Measurements from ENCODE around the gene MRPL1. TPM values are rescaled to one million over a fixed set of nuclear protein-coding genes. Genes with fewer than 3 reads are reported as not detected.

MRPL1 gene
- total RNA-seq, 1 experiment from 2014 or later = 25.7 TPM

DNA sequence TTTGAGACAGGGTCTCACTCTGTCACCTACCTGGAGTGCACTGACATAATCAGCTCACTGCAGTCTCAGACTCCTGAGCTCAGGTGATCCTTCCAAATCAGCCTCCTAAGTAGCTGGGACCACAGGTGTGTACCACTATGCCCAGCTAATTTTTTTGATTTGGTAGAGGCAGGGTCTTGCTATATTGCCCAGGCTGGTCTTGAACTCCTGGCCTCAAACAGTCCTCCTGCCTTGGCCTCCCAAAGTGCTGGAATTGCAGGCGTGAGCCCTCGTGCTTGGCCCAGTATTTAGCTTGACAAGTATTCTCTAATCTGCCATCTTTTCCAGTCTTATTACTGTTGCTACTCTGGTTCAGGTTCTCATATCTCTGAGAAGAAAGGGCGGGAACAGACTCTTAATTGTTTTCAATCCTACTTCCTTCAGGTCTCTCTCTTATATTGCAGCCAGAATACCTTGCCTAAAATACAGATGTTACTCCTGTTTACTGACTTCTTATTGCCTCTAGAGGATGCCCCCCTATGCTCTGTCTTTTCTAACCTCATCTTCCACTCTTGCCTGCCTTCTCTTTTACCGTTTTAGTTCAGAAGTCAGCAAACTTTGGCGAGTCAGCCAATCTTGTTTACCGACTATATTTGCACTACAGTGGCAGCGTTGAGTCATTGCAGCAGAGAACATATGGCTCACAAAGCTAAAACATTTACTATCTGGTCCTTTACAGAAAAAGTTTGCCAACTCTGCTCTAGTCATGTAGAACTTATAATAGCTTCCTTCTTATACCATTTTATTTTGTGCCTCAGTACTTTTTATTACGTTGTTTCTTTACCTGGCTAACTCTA is 19.0 kb downstream of the MRPL1 start:
- POLR2A ChIA-PET = no interaction called here
- Mint-ChIP-seq H3K4me3 (no peak overlapping the region), H3K4me1 (peaks cover 22% of the 10 kb centered on the region), H3K9me3 (peaks cover 4% of the 10 kb centered on the region), H3K27me3 (ENCODE audit: low read depth) (no peaks in the 10 kb centered on the region), H3K27ac (peak overlapping the region; percentile 25), H3K36me3 (peaks cover 19% of the 10 kb centered on the region)
- CTCF ChIA-PET = no interaction called here
- ATAC-seq (no peak), DNase-seq (ENCODE audit: low spot score) (no peak)
- TF ChIP-seq ZNF121 (CRISPR knock-in tag; IDR thresholded peaks at IDR 0.05) = peak; percentile 95
- no peak for TF ChIP-seq SP1 (CRISPR knock-in tag; conservative IDR thresholded peaks at IDR 0.05)

DNA sequence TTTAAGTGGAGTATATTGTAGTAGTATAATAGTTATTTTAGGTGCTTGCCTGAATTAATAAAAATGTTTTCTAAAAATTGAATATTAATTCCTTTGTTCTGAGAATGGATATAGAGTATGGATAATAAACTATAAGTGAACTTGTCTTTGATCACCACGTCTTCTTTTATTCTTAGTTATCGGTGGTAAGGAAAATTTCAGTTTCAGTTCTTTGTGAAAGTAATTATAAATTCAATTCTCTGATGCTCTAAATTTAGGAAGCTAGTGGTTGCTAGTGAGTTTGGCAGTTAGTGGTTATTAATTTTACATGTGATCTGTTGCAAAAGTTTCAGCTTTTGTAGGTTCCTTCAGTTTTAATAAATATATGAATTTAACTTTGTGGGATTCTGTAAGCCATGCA is 30.8 kb downstream of the MRPL1 start:
- CTCF ChIA-PET = no interaction called here
- H3K27ac Mint-ChIP-seq = no peak overlapping the region

More for the DNA sequence above, 30.8 kb downstream of the MRPL1 start:
- POLR2A ChIA-PET = no interaction called here
- H3K27me3 Mint-ChIP-seq (ENCODE audit: low read depth) = no peaks in the 10 kb centered on the region
- no peaks in the 10 kb centered on the region for H3K4me1 Mint-ChIP-seq
- ATAC-seq (no peak), DNase-seq (ENCODE audit: low spot score) (no peak)
- TF ChIP-seq ZNF263 (CRISPR knock-in tag; IDR thresholded peaks at IDR 0.05; ENCODE audit: low read depth) (no peak), RORB (CRISPR knock-in tag; IDR thresholded peaks at IDR 0.05) (no peak), ETV6 (CRISPR knock-in tag; IDR thresholded peaks at IDR 0.05) (no peak), RELA (CRISPR knock-in tag; IDR thresholded peaks at IDR 0.05; ENCODE audit: borderline replicate concordance) (no peak), JUN (CRISPR knock-in tag; IDR thresholded peaks at IDR 0.05) (no peak), SMAD4 (CRISPR knock-in tag; IDR thresholded peaks at IDR 0.05) (no peak), KAT7 (CRISPR knock-in tag; IDR thresholded peaks at IDR 0.05; ENCODE audit: borderline replicate concordance) (no peak), CBFB (CRISPR knock-in tag; IDR thresholded peaks at IDR 0.05; ENCODE audit: low read depth) (no peak), ZNF416 (CRISPR knock-in tag; IDR thresholded peaks at IDR 0.05) (no peak), ATF1 (CRISPR knock-in tag; IDR thresholded peaks at IDR 0.05) (no peak)
- TF ChIP-seq, protein P1, sequence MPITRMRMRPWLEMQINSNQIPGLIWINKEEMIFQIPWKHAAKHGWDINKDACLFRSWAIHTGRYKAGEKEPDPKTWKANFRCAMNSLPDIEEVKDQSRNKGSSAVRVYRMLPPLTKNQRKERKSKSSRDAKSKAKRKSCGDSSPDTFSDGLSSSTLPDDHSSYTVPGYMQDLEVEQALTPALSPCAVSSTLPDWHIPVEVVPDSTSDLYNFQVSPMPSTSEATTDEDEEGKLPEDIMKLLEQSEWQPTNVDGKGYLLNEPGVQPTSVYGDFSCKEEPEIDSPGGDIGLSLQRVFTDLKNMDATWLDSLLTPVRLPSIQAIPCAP (CRISPR knock-in tag; IDR thresholded peaks at IDR 0.05) = no peak
- TF ChIP-seq, protein P2, sequence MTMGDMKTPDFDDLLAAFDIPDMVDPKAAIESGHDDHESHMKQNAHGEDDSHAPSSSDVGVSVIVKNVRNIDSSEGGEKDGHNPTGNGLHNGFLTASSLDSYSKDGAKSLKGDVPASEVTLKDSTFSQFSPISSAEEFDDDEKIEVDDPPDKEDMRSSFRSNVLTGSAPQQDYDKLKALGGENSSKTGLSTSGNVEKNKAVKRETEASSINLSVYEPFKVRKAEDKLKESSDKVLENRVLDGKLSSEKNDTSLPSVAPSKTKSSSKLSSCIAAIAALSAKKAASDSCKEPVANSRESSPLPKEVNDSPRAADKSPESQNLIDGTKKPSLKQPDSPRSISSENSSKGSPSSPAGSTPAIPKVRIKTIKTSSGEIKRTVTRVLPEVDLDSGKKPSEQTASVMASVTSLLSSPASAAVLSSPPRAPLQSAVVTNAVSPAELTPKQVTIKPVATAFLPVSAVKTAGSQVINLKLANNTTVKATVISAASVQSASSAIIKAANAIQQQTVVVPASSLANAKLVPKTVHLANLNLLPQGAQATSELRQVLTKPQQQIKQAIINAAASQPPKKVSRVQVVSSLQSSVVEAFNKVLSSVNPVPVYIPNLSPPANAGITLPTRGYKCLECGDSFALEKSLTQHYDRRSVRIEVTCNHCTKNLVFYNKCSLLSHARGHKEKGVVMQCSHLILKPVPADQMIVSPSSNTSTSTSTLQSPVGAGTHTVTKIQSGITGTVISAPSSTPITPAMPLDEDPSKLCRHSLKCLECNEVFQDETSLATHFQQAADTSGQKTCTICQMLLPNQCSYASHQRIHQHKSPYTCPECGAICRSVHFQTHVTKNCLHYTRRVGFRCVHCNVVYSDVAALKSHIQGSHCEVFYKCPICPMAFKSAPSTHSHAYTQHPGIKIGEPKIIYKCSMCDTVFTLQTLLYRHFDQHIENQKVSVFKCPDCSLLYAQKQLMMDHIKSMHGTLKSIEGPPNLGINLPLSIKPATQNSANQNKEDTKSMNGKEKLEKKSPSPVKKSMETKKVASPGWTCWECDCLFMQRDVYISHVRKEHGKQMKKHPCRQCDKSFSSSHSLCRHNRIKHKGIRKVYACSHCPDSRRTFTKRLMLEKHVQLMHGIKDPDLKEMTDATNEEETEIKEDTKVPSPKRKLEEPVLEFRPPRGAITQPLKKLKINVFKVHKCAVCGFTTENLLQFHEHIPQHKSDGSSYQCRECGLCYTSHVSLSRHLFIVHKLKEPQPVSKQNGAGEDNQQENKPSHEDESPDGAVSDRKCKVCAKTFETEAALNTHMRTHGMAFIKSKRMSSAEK (CRISPR knock-in tag; IDR thresholded peaks at IDR 0.05; ENCODE audit: borderline replicate concordance) = no peak
- TF ChIP-seq, protein P3, sequence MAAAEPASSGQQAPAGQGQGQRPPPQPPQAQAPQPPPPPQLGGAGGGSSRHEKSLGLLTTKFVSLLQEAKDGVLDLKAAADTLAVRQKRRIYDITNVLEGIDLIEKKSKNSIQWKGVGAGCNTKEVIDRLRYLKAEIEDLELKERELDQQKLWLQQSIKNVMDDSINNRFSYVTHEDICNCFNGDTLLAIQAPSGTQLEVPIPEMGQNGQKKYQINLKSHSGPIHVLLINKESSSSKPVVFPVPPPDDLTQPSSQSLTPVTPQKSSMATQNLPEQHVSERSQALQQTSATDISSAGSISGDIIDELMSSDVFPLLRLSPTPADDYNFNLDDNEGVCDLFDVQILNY (CRISPR knock-in tag; IDR thresholded peaks at IDR 0.05) = no peak
- TF ChIP-seq, protein P4, sequence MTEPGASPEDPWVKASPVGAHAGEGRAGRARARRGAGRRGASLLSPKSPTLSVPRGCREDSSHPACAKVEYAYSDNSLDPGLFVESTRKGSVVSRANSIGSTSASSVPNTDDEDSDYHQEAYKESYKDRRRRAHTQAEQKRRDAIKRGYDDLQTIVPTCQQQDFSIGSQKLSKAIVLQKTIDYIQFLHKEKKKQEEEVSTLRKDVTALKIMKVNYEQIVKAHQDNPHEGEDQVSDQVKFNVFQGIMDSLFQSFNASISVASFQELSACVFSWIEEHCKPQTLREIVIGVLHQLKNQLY (CRISPR knock-in tag; IDR thresholded peaks at IDR 0.05) = no peak
- TF ChIP-seq, protein P5, sequence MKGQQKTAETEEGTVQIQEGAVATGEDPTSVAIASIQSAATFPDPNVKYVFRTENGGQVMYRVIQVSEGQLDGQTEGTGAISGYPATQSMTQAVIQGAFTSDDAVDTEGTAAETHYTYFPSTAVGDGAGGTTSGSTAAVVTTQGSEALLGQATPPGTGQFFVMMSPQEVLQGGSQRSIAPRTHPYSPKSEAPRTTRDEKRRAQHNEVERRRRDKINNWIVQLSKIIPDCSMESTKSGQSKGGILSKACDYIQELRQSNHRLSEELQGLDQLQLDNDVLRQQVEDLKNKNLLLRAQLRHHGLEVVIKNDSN (CRISPR knock-in tag; IDR thresholded peaks at IDR 0.05) = no peak
- TF ChIP-seq, protein P6, sequence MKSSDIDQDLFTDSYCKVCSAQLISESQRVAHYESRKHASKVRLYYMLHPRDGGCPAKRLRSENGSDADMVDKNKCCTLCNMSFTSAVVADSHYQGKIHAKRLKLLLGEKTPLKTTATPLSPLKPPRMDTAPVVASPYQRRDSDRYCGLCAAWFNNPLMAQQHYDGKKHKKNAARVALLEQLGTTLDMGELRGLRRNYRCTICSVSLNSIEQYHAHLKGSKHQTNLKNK (CRISPR knock-in tag; IDR thresholded peaks at IDR 0.05) = no peak
- TF ChIP-seq, protein P7, sequence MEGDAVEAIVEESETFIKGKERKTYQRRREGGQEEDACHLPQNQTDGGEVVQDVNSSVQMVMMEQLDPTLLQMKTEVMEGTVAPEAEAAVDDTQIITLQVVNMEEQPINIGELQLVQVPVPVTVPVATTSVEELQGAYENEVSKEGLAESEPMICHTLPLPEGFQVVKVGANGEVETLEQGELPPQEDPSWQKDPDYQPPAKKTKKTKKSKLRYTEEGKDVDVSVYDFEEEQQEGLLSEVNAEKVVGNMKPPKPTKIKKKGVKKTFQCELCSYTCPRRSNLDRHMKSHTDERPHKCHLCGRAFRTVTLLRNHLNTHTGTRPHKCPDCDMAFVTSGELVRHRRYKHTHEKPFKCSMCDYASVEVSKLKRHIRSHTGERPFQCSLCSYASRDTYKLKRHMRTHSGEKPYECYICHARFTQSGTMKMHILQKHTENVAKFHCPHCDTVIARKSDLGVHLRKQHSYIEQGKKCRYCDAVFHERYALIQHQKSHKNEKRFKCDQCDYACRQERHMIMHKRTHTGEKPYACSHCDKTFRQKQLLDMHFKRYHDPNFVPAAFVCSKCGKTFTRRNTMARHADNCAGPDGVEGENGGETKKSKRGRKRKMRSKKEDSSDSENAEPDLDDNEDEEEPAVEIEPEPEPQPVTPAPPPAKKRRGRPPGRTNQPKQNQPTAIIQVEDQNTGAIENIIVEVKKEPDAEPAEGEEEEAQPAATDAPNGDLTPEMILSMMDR (IDR thresholded peaks at IDR 0.05) = no peak
- no peaks in the 10 kb centered on the region for H3K9me3 Mint-ChIP-seq
- H3K36me3 Mint-ChIP-seq = peaks cover 9% of the 10 kb centered on the region
- no peak overlapping the region for H3K4me3 Mint-ChIP-seq
